NCI-H2107 treated with DMSO at 0.1 percent for 48 hours (cell line): ENCODE data around the gene DNAH3.
"Not testable (repeated sequence)": the region's sequence is repeated elsewhere in the genome, so short reads cannot be mapped to it uniquely, and the experiment has no call there.

ENCODE experiments used
- DNase-seq: peaks from one replicate; lab custom pipeline; 2025; ENCODE audit not compliant: unreplicated experiment; lab: John Stamatoyannopoulos, UW

The DNAH3 gene

GRCh38 chr16:21075252-21075651 lies 75.4 kb downstream of the DNAH3 start:
- no peak for DNase-seq

GRCh38 chr16:21072976-21073375 lies 77.7 kb downstream of the DNAH3 start:
- no peak for DNase-seq

GRCh38 chr16:21071741-21072140 lies 78.9 kb downstream of the DNAH3 start:
- no peak for DNase-seq

- DNase-seq, result no peak
Measured at GRCh38 chr16:21070564-21070963, 80.1 kb downstream of the DNAH3 start.

GRCh38 chr16:21069986-21070385 lies 80.7 kb downstream of the DNAH3 start:
- no peak for DNase-seq

GRCh38 chr16:21064203-21064602 lies 86.4 kb downstream of the DNAH3 start:
- DNase-seq, result no peak

- not testable (repeated sequence) for DNase-seq
Measured at GRCh38 chr16:21063314-21063713, 87.3 kb downstream of the DNAH3 start.

- DNase-seq, result no peak
Measured at GRCh38 chr16:21060027-21060510, 90.6 kb downstream of the DNAH3 start.

- DNase-seq, result no peak
Measured at GRCh38 chr16:21057875-21058274, 92.8 kb downstream of the DNAH3 start.

GRCh38 chr16:21056396-21056795 lies 94.2 kb downstream of the DNAH3 start:
- no peak for DNase-seq

- not testable (repeated sequence) for DNase-seq
Measured at GRCh38 chr16:21055738-21056137, 94.9 kb downstream of the DNAH3 start.

- DNase-seq, result no peak
Measured at GRCh38 chr16:21053590-21053989, 97.1 kb downstream of the DNAH3 start.

- DNase-seq, result not testable (repeated sequence)
Measured at GRCh38 chr16:21048091-21048912, 102.3 kb downstream of the DNAH3 start.

- DNase-seq, result no peak
Measured at GRCh38 chr16:21038197-21038596, 112.4 kb downstream of the DNAH3 start.

GRCh38 chr16:21037736-21038135 lies 112.9 kb downstream of the DNAH3 start:
- DNase-seq, result no peak

GRCh38 chr16:21037168-21037567 lies 113.5 kb downstream of the DNAH3 start:
- DNase-seq, result no peak

- no peak for DNase-seq
Measured at GRCh38 chr16:21036471-21036870, 114.2 kb downstream of the DNAH3 start.

- DNase-seq, result no peak
Measured at GRCh38 chr16:21033704-21034103, 116.9 kb downstream of the DNAH3 start.

- no peak for DNase-seq
Measured at GRCh38 chr16:21033264-21033663, 117.4 kb downstream of the DNAH3 start.

GRCh38 chr16:21028728-21029127 lies 121.9 kb downstream of the DNAH3 start:
- no peak for DNase-seq

- no peak for DNase-seq
Measured at GRCh38 chr16:21026846-21027245, 123.8 kb downstream of the DNAH3 start.

GRCh38 chr16:21023509-21024202 lies 127.0 kb downstream of the DNAH3 start:
- DNase-seq, result no peak
